Pancreas (tissue), 10 donors: ENCODE data around the gene ZDHHC18. TPM values are rescaled to one million over a fixed set of nuclear protein-coding genes. Genes with fewer than 3 reads are reported as not detected.

Experiments
- ATAC-seq, 4 donors: fragments of 200-7000 bp; cut with Tn5 transposase; one replicate each; pipeline versions ENCODE4 v1.8.0 to v1.9.1; 2020; ENCODE audit warnings: mild to moderate bottlenecking in 4 of 4, moderate library complexity in 4 of 4
- DNase-seq, 6 donors: peaks; one replicate each; pipeline ENCODE4 v3.0.0-alpha.2; 2020
- FAIRE-seq: peaks from 2 replicates; lab custom pipeline; 2012; peaks lifted over from hg19 to GRCh38; lab: Jason Lieb, UNC
- H3K27ac ChIP-seq, 4 donors: fragments of 200-600 bp; sonication (generic); 1 replicate in 3 of 4; 2 replicates in 1 of 4; pipeline versions ENCODE4 v1.5.0 to v1.8.0; 2020
- H3K27me3 ChIP-seq, 4 donors: fragments of 200-600 bp; one replicate each; pipeline ENCODE4 v1.8.0; 2021
- H3K36me3 ChIP-seq, 3 donors: fragments of 200-600 bp; sonication (generic) in 1 of 3; one replicate each; pipeline versions ENCODE4 v1.5.0 to v1.8.0; 2020 to 2021
- H3K4me1 ChIP-seq, 3 donors: fragments of 200-600 bp; one replicate each; pipeline ENCODE4 v1.8.0; 2021
- H3K4me3 ChIP-seq, 4 donors: fragments of 200-600 bp; sonication (generic) in 2 of 4; one replicate each; pipeline versions ENCODE4 v1.5.0 to v1.8.0; 2020 to 2021
- H3K9me3 ChIP-seq, 4 donors: fragments of 200-600 bp; one replicate each; pipeline ENCODE4 v1.8.0; 2021
- WGBS, 2 donors: extraction: QIAGEN DNeasy Blood & Tissue Kit; methylation state at CpG; one replicate each; pipeline ENCODE4 v1.1.7; 2013; 5-methylcytosine and 5-hydroxymethylcytosine counted together
- intact Hi-C, 3 donors: fragments of 100-400 bp; cut with DNase I; formaldehyde crosslinking; loops; one replicate each; pipeline versions ENCODE4 v1.11.1 to v1.14.2; 2022
- polyA plus RNA-seq, 2 donors: library from polyadenylated mRNA; stranded (reverse); fragments of 200-250 nt; gene quantifications; one replicate each; pipeline ENCODE4 v1.2.3, GENCODE V29; 2013
- total RNA-seq, 6 donors: library from RNA; stranded (reverse); fragmentation: NEBNext Ultra II Directional in 4 of 6; extraction: Animal tissue kit (Norgen Biotek cat#: 25700) in 4 of 6; gene quantifications; one replicate each; pipeline versions ENCODE4 v1.2.1 to v1.2.4, GENCODE V29; 2021 to 2023
- TF ChIP-seq, protein P1 (sequence below), 4 donors: fragments of 200-600 bp; sonication (generic) in 3 of 4; IDR thresholded peaks; one replicate each; pipeline versions ENCODE4 v1.5.0 to v1.8.0; 2021; ENCODE audit warnings: antibody characterized with exemption in 4 of 4
- donor health status: healthy with polysubstance abuse.
- donor health status: DM: no; HTN: no; CAD: no; lungs with moderate emphysema.
- donor health status: DM: no; HTN: no; CAD: no.
- donor health status: control.
- donor health status: control.
- donor health status: Bipolar disorder and iron deficiency.
- donor health status: DM: yes; HTN: yes; CAD: no.
- donor health status: DM: no; HTN: no; CAD: no.
- donor health status: DM: no; HTN: no; CAD: no.
- donor health status: DM: yes; HTN: yes; CAD: no.

ZDHHC18 gene
- total and polyA plus RNA-seq, 8 donors, result 3.4 to 9.9 (median 6.0) TPM

- FAIRE-seq (no peak), DNase-seq (no peak), ATAC-seq (no peak)
- TF ChIP-seq, protein P1, sequence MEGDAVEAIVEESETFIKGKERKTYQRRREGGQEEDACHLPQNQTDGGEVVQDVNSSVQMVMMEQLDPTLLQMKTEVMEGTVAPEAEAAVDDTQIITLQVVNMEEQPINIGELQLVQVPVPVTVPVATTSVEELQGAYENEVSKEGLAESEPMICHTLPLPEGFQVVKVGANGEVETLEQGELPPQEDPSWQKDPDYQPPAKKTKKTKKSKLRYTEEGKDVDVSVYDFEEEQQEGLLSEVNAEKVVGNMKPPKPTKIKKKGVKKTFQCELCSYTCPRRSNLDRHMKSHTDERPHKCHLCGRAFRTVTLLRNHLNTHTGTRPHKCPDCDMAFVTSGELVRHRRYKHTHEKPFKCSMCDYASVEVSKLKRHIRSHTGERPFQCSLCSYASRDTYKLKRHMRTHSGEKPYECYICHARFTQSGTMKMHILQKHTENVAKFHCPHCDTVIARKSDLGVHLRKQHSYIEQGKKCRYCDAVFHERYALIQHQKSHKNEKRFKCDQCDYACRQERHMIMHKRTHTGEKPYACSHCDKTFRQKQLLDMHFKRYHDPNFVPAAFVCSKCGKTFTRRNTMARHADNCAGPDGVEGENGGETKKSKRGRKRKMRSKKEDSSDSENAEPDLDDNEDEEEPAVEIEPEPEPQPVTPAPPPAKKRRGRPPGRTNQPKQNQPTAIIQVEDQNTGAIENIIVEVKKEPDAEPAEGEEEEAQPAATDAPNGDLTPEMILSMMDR (IDR thresholded peaks at IDR 0.05), result no peak
- peaks cover 0 to 5% (median 0%) of the 10 kb centered on the region in 3 donors for H3K36me3 ChIP-seq
- peaks cover 24 to 45% (median 31%) of the 10 kb centered on the region in 3 donors for H3K4me1 ChIP-seq
- H3K27ac ChIP-seq, result peak overlapping the region in 3 of 4 donors; percentile 96 to 99 (median 98)
- H3K4me3 ChIP-seq, result no peak overlapping the region
- H3K9me3 ChIP-seq, result no peaks in the 10 kb centered on the region
- H3K27me3 ChIP-seq, result no peaks in the 10 kb centered on the region
- intact Hi-C loops, result no loop called here
- WGBS, 2 donors, result 84 to 87% methylated on average over 5 of the region's 5 CpGs
Observed at GRCh38 chr1:26785611-26786436, 40.7 kb upstream of the ZDHHC18 start.

DNA sequence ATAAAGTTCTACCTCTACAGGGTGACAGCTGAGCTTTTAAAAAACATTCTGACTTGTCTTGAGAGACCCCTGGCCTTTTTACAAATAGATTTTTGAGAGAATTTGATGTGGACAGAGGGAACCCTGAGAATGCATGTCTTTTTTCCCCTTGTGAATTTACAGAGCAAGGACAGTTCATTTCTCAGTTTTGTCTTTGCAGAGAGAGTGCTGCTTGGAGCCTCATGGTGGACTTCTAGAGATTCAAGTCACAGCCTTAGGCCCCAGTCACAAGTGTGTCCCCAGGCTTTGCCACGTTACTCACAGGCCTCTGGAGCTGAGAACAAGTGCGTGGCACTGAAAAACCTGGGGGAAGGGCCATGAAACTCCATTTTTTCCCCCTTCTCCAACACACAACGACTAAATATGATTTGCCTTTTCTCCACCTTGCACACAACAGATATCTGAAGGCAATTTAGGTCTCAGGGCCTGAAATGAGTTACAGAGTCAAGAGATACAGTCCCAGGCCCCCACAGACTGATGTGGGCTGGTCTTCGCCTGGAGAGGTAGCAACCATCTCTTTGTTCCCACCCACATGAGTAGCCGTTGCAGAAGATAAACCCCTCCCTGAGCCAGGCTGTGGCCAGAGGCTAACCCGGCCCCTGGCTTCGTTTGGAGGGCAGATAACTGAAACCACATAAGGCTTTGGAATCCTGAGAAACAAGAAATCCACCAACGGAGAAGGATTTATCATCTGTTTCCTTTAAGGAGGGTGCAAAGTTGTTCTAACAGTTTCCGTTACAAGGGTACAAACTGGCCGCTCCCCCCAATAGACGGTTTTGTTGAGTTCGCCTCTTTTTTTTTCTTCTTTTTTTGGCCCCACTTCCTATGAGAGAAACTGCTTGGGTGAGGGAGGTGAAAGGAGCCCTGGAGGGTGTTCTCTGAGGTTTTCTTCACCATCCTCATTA is 39.8 kb upstream of the ZDHHC18 start:
- no peaks in the 10 kb centered on the region for H3K9me3 ChIP-seq
- peak overlapping the region; percentile 93 to 99 (median 97) for H3K27ac ChIP-seq
- peak overlapping the region; percentile 76 to 91 (median 86) for H3K4me3 ChIP-seq
- ATAC-seq (peak in 2 of 4 donors; percentile 7 to 17), FAIRE-seq (no peak), DNase-seq (peak in 2 of 6 donors; percentile 35 to 50)
- intact Hi-C loops, result no loop called here
- H3K27me3 ChIP-seq, result no peaks in the 10 kb centered on the region
- 23 to 25% methylated on average over 12 of the region's 12 CpGs for WGBS, 2 donors
- TF ChIP-seq, protein P1 (IDR thresholded peaks at IDR 0.05), result no peak
- H3K36me3 ChIP-seq, result no peaks in the 10 kb centered on the region
- peaks cover 24 to 45% (median 31%) of the 10 kb centered on the region in 3 donors for H3K4me1 ChIP-seq

DNA sequence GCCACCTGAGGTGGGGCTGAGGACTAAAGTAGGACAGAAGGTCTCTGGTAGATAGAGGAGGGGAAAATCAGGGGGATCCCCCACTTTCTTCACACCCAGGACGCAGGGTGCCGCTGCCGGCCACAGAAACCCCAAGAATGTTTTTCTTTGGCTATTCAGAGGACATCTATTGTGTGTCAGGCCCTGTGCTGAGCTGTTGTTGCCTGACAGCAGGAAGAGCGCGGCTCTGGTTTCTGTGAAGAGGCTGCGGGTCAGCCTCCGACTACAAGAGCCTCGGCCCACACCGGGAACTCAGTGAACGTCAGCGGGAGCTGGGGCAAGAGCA is 39.1 kb upstream of the ZDHHC18 start:
- no peaks in the 10 kb centered on the region for H3K36me3 ChIP-seq
- no peak for FAIRE-seq
- WGBS, 2 donors, result 1% methylated on average over 11 of the region's 11 CpGs
- no peaks in the 10 kb centered on the region for H3K27me3 ChIP-seq
- peak overlapping the region; percentile 93 to 99 (median 97) for H3K27ac ChIP-seq
- TF ChIP-seq, protein P1 (IDR thresholded peaks at IDR 0.05), result no peak
- peaks cover 24 to 45% (median 31%) of the 10 kb centered on the region in 3 donors for H3K4me1 ChIP-seq
- no peaks in the 10 kb centered on the region for H3K9me3 ChIP-seq
- DNase-seq, result no peak
- peak overlapping the region; percentile 76 to 91 (median 86) for H3K4me3 ChIP-seq
- intact Hi-C loops, result no loop called here
- ATAC-seq, result peak; percentile 11 to 24 (median 18)

- peaks cover 24 to 44% (median 31%) of the 10 kb centered on the region in 3 donors for H3K4me1 ChIP-seq
- DNase-seq, result peak; percentile 80 to 95 (median 88)
- ATAC-seq, result peak; percentile 81 to 90 (median 87)
- TF ChIP-seq, protein P1 (IDR thresholded peaks at IDR 0.05), result no peak
- H3K9me3 ChIP-seq, result no peaks in the 10 kb centered on the region
- H3K36me3 ChIP-seq, result no peaks in the 10 kb centered on the region
- intact Hi-C loops, result no loop called here
- no peak for FAIRE-seq
- 0% methylated on average over 62 to 63 of the region's 63 CpGs for WGBS, 2 donors
- peak within 1 kb of the TSS; percentile 93 to 99 (median 97) for H3K27ac ChIP-seq
- H3K27me3 ChIP-seq, result no peaks in the 10 kb centered on the region
- H3K4me3 ChIP-seq, result peak within 1 kb of the TSS; percentile 76 to 91 (median 86)
Observed at GRCh38 chr1:26787706-26788514, 38.6 kb upstream of the ZDHHC18 start, which contains the start of gene PIGV. PIGV (plus strand) TSS chr1:26787950; CDS start chr1:26790816, 2,866 bp downstream.
